IMR-90 (cell line): ENCODE data around the gene FAM98C. TPM values are rescaled to one million over a fixed set of nuclear protein-coding genes. Genes with fewer than 3 reads are reported as not detected.

Source experiments
- ATAC-seq: fragments of 200-7000 bp; cut with Tn5 transposase; 2 replicates; pipeline ENCODE4 v1.9.1; 2020; ENCODE audit warnings: low read depth, mild to moderate bottlenecking, moderate library complexity
- BruUV-seq: library from RNA; stranded (reverse); fragments of 400-500 nt; replicated peaks from 2 replicates; lab custom pipeline; 2021; lab: Mats Ljungman, UMichigan
- CTCF ChIA-PET: fragments of 300-600 bp; formaldehyde crosslinking; extraction: SDS; loops from one replicate; lab custom pipeline; 2021; ENCODE audit warnings: antibody characterized with exemption; lab: Yijun Ruan, JAX
- POLR2A ChIA-PET: fragments of 300-600 bp; sonication (Branson Sonifier 250); formaldehyde crosslinking; loops from one replicate; lab custom pipeline; 2022; ENCODE audit warnings: antibody characterized with exemption; ENCODE audit not compliant: unreplicated experiment; lab: Charles Lee
- DNase-seq: peaks from one replicate; pipeline ENCODE4 v3.0.0; 2013
- H2AFZ ChIP-seq: replicated peaks from 2 replicates; pipeline ENCODE3; 2013; ENCODE audit warnings: low read length, mild to moderate bottlenecking; ENCODE audit not compliant: poor library complexity
- H2AK5ac ChIP-seq: 2 replicates; pipeline ENCODE4 v1.6.1; 2013; ENCODE audit warnings: low read depth, low read length, inconsistent platforms
- H2AK9ac ChIP-seq: replicated peaks from 2 replicates; pipeline ENCODE3; 2013; ENCODE audit warnings: mild to moderate bottlenecking, low read depth, low read length, moderate library complexity; ENCODE audit not compliant: poor library complexity
- H2BK120ac ChIP-seq: 2 replicates; pipeline ENCODE4 v1.6.1; 2013; ENCODE audit warnings: low read depth, low read length, inconsistent platforms
- H2BK15ac ChIP-seq: 3 replicates; pipeline ENCODE4 v1.6.1; 2013; ENCODE audit warnings: low read depth, low read length, inconsistent platforms
- H2BK20ac ChIP-seq: 2 replicates; pipeline ENCODE4 v1.6.1; 2013; ENCODE audit warnings: low read depth, mild to moderate bottlenecking, inconsistent platforms, low read length, moderate library complexity
- H2BK5ac ChIP-seq: 2 replicates; pipeline ENCODE4 v1.6.1; 2013; ENCODE audit warnings: mild to moderate bottlenecking, low read depth, low read length, inconsistent platforms; ENCODE audit not compliant: poor library complexity, severe bottlenecking
- H3K14ac ChIP-seq: replicated peaks from 2 replicates; pipeline ENCODE4 v1.6.1; 2013; ENCODE audit warnings: low read depth, low read length, inconsistent platforms
- H3K18ac ChIP-seq: 2 replicates; pipeline ENCODE4 v1.6.1; 2013; ENCODE audit warnings: low read depth, low read length, control low read depth
- H3K23ac ChIP-seq: 2 replicates; pipeline ENCODE4 v1.6.1; 2013; ENCODE audit warnings: low read depth, low read length, inconsistent platforms
- H3K27ac ChIP-seq: 2 replicates; pipeline ENCODE4 v1.5.1; 2013; ENCODE audit warnings: mild to moderate bottlenecking, control low read depth, low read length; ENCODE audit not compliant: insufficient read depth
- H3K27me3 ChIP-seq: 2 replicates; pipeline ENCODE4 v1.6.1; 2013; ENCODE audit warnings: low read length; ENCODE audit not compliant: control insufficient read depth, insufficient read depth
- H3K36me3 ChIP-seq: 2 replicates; pipeline ENCODE4 v1.6.1; 2013; ENCODE audit warnings: low read length, mixed read lengths; ENCODE audit not compliant: control insufficient read depth, insufficient read depth
- H3K4ac ChIP-seq: 2 replicates; pipeline ENCODE4 v1.6.1; 2013; ENCODE audit warnings: low read depth, low read length, inconsistent platforms
- H3K4me1 ChIP-seq: 2 replicates; pipeline ENCODE4 v1.6.1; 2013; ENCODE audit warnings: low read length, mixed read lengths; ENCODE audit not compliant: control insufficient read depth, insufficient read depth
- H3K4me2 ChIP-seq: 2 replicates; pipeline ENCODE4 v1.6.1; 2013; ENCODE audit warnings: low read depth, mild to moderate bottlenecking, control low read depth, low read length, moderate library complexity
- H3K4me3 ChIP-seq: 2 replicates; pipeline ENCODE4 v1.5.1; 2013; ENCODE audit warnings: low read depth, mild to moderate bottlenecking, control low read depth, low read length, moderate library complexity; ENCODE audit not compliant: insufficient read depth
- H3K56ac ChIP-seq: 2 replicates; pipeline ENCODE4 v1.6.1; 2013; ENCODE audit warnings: low read length, inconsistent platforms; ENCODE audit not compliant: insufficient read depth; ENCODE audit errors: extremely low read depth
- H3K79me1 ChIP-seq, 2 experiments: 2 replicates each; pipeline ENCODE4 v1.6.1; 2013; ENCODE audit warnings: low read length in 2 of 2, inconsistent platforms in 1 of 2, low read depth in 1 of 2
- H3K9ac ChIP-seq: 2 replicates; pipeline ENCODE4 v1.6.1; 2013; ENCODE audit warnings: low read depth, low read length, control low read depth
- H3K9me1 ChIP-seq: 2 replicates; pipeline ENCODE4 v1.6.1; 2013; ENCODE audit warnings: low read length, inconsistent platforms; ENCODE audit not compliant: insufficient read depth
- H3K9me3 ChIP-seq: 2 replicates; pipeline ENCODE4 v1.6.1; 2013; ENCODE audit warnings: low read length; ENCODE audit not compliant: control insufficient read depth, insufficient read depth
- H4K20me1 ChIP-seq: 2 replicates; pipeline ENCODE4 v1.6.1; 2013; ENCODE audit warnings: low read length, inconsistent platforms; ENCODE audit not compliant: insufficient read depth
- H4K5ac ChIP-seq: 2 replicates; pipeline ENCODE4 v1.6.1; 2013; ENCODE audit warnings: mild to moderate bottlenecking, low read depth, low read length, control low read depth
- H4K8ac ChIP-seq, 2 experiments: 2 replicates each; pipeline ENCODE4 v1.6.1; 2013; ENCODE audit warnings: low read depth in 2 of 2, low read length in 2 of 2, control low read depth in 1 of 2, inconsistent platforms in 1 of 2
- H4K91ac ChIP-seq: 2 replicates; pipeline ENCODE4 v1.6.1; 2013; ENCODE audit warnings: low read depth, low read length, inconsistent platforms; ENCODE audit not compliant: insufficient read depth
- CEBPB ChIP-seq: IDR thresholded peaks from 2 replicates; pipeline ENCODE4 v1.6.1; 2012; ENCODE audit warnings: low read depth, low read length, improper control_type of control experiment
- CHD1 ChIP-seq: IDR thresholded peaks from 2 replicates; pipeline ENCODE4 v1.6.1; 2012; ENCODE audit warnings: low read depth, low read length, improper control_type of control experiment
- CTCF ChIP-seq: conservative IDR thresholded peaks from 2 replicates; pipeline ENCODE4 v1.5.1; 2012; ENCODE audit warnings: mild to moderate bottlenecking, low read depth, low read length, improper control_type of control experiment
- MAFK ChIP-seq: IDR thresholded peaks from 2 replicates; pipeline ENCODE4 v1.6.1; 2012; ENCODE audit warnings: low read depth, low read length, improper control_type of control experiment
- MAZ ChIP-seq: IDR thresholded peaks from 2 replicates; pipeline ENCODE4 v1.6.1; 2012; ENCODE audit warnings: low read depth, mild to moderate bottlenecking, low read length, improper control_type of control experiment, moderate library complexity, borderline replicate concordance
- MXI1 ChIP-seq: IDR thresholded peaks from 2 replicates; pipeline ENCODE4 v1.6.1; 2012; ENCODE audit warnings: low read depth, mild to moderate bottlenecking, low read length, moderate library complexity, borderline replicate concordance
- NFE2L2 ChIP-seq: fragments of 150-350 bp; IDR thresholded peaks from 2 replicates; pipeline ENCODE4 v1.6.1; 2016; ENCODE audit warnings: low read depth, mild to moderate bottlenecking, low read length
- POLR2A ChIP-seq: IDR thresholded peaks from 2 replicates; pipeline ENCODE4 v1.6.1; 2012; ENCODE audit warnings: mild to moderate bottlenecking, low read depth, low read length
- RAD21 ChIP-seq: IDR thresholded peaks from 2 replicates; pipeline ENCODE4 v1.6.1; 2012; ENCODE audit warnings: low read length, improper control_type of control experiment
- RCOR1 ChIP-seq: IDR thresholded peaks from 2 replicates; pipeline ENCODE4 v1.6.1; 2012; ENCODE audit warnings: mild to moderate bottlenecking, low read length, improper control_type of control experiment; ENCODE audit not compliant: insufficient replicate concordance
- RFX5 ChIP-seq: IDR thresholded peaks from 2 replicates; pipeline ENCODE4 v1.8.0; 2012; ENCODE audit warnings: low read depth, mild to moderate bottlenecking, low read length, moderate library complexity
- WGBS, 2 experiments: methylation state at CpG; one replicate each; pipeline versions ENCODE4 v1.1.5 to v1.1.7; 2013; ENCODE audit warnings: missing lambda C conversion rate in 2 of 2; ENCODE audit not compliant: insufficient read length in 1 of 2; ENCODE audit errors: extremely low coverage in 2 of 2; 5-methylcytosine and 5-hydroxymethylcytosine counted together
- dilution Hi-C: fragments of 300-500 bp; cut with HindIII; formaldehyde crosslinking; loops from one replicate; pipeline ENCODE4 v1.14.3; 2018; ENCODE audit warnings: low sequenced_read_pairs; ENCODE audit not compliant: unreplicated experiment
- in situ Hi-C: fragments of 300-500 bp; cut with MboI; formaldehyde crosslinking; loops from 3 replicates; pipeline ENCODE4 v1.14.3; 2019; ENCODE audit warnings: low sequenced_read_pairs, inconsistent platforms, mixed read lengths
- intact Hi-C: fragments of 100-400 bp; cut with micrococcal nuclease; formaldehyde crosslinking; loops from 2 replicates; pipeline ENCODE4 v1.10.0; 2022
- polyA plus RNA-seq, 3 experiments: library from polyadenylated mRNA; depleted of rRNA; stranded (reverse); fragments of >200 nt; gene quantifications; 2 replicates each; pipeline ENCODE4 v1.2.3, GENCODE V29; 2012; ENCODE audit warnings: low replicate concordance in 1 of 3
- total RNA-seq: library from RNA; depleted of rRNA; stranded (reverse); fragments of >200 nt; gene quantifications from 2 replicates; pipeline ENCODE4 v1.2.3, GENCODE V29; 2012
- TF ChIP-seq, protein P1 (sequence below): fragments of 150-350 bp; IDR thresholded peaks from 2 replicates; pipeline ENCODE4 v1.6.1; 2016; ENCODE audit warnings: low read depth, mild to moderate bottlenecking, low read length, moderate library complexity, borderline replicate concordance

FAM98C gene
- total and polyA plus RNA-seq, 2 of the 4 experiments (the other 2 are of a cell fraction): 3.6 to 17.9 TPM

DNA sequence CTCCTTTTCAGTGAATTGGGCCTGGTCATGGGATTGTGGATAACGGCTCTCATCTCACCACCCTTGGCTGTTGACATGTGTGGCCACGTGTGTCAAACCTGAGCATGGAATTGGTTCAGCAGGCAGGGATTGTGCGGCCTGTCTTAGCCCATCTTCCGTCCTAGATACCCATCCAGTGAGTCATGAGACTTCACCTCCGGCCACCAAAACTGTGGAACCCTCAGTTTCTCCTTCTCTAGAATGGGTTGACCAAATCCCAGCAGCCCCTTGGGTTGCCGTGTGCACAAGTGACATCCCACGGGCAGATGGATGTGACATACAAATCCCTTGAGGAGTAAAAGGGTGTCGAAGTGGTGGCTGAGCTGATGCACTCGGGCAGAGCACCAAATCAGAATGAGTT, 21.8 kb upstream of the FAM98C start:
- Histone ChIP-seq H3K23ac (no peak overlapping the region), H3K4me3 (no peak overlapping the region), H4K20me1 (peaks cover 46% of the 10 kb centered on the region), H3K27me3 (no peaks in the 10 kb centered on the region), H2BK120ac (no peak overlapping the region), H4K8ac (no peak overlapping the region), H3K79me1 (peaks cover 20 to 75% of the 10 kb centered on the region in 2 experiments; a peak in 3 of 4 replicates), H3K9ac (no peak overlapping the region), H2BK15ac (no peak overlapping the region), H3K18ac (no peak overlapping the region), H3K4ac (no peak overlapping the region), H3K4me2 (no peak overlapping the region), H2AK5ac (no peak overlapping the region), H2BK5ac (no peak overlapping the region), H3K14ac (no peak overlapping the region), H2BK20ac (no peak overlapping the region), H2AFZ (no peak overlapping the region), H3K56ac (no peak overlapping the region), H3K36me3 (peaks cover 61% of the 10 kb centered on the region), H3K9me3 (no peaks in the 10 kb centered on the region), H3K9me1 (peaks cover 18% of the 10 kb centered on the region), H4K91ac (no peak overlapping the region), H4K5ac (no peak overlapping the region), H3K4me1 (peaks cover 11% of the 10 kb centered on the region), H2AK9ac (no peak overlapping the region), H3K27ac (no peak overlapping the region)
- CTCF ChIA-PET: no interaction called here
- POLR2A ChIA-PET: no interaction called here
- dilution Hi-C loops (no loop called here), intact Hi-C loops (no loop called here), in situ Hi-C loops (no loop called here)
- 100% methylated on average over 1 of the region's 9 CpGs; no CpG with 5 or more reads in 1 of the 2 experiments for WGBS, 2 experiments
- no peak for DNase-seq
- TF ChIP-seq CHD1 (no peak), CEBPB (no peak), MXI1 (no peak), MAFK (no peak), MAZ (no peak), RAD21 (no peak), RFX5 (no peak), RCOR1 (no peak), CTCF (no peak), POLR2A (no peak), NFE2L2 (no peak)
- TF ChIP-seq, protein P1, sequence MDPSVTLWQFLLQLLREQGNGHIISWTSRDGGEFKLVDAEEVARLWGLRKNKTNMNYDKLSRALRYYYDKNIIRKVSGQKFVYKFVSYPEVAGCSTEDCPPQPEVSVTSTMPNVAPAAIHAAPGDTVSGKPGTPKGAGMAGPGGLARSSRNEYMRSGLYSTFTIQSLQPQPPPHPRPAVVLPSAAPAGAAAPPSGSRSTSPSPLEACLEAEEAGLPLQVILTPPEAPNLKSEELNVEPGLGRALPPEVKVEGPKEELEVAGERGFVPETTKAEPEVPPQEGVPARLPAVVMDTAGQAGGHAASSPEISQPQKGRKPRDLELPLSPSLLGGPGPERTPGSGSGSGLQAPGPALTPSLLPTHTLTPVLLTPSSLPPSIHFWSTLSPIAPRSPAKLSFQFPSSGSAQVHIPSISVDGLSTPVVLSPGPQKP: no peak
- BruUV-seq: no TSS peak
- ATAC-seq: no peak
